HepG2 (cell line): Measurements from ENCODE around the gene HOXB2. TPM values are rescaled to one million over a fixed set of nuclear protein-coding genes. Genes with fewer than 3 reads are reported as not detected.

Source experiments
- ATAC-seq: fragments of 200-7000 bp; cut with Tn5 transposase; 3 replicates; pipeline ENCODE4 v1.9.1; 2020; ENCODE audit warnings: mild to moderate bottlenecking, moderate library complexity
- BruUV-seq: library from RNA; stranded (reverse); fragments of 400-500 nt; replicated peaks from 2 replicates; lab custom pipeline; 2021; lab: Mats Ljungman, UMichigan
- CTCF ChIA-PET: fragments of 300-600 bp; formaldehyde crosslinking; extraction: SDS; loops from one replicate; lab custom pipeline; 2021; ENCODE audit warnings: low total read pairs, inconsistent platforms, low intra/inter-chr PET ratio; lab: Yijun Ruan, JAX
- POLR2A ChIA-PET: fragments of 350-600 bp; sonication (Branson Sonifier 250); formaldehyde crosslinking; loops from one replicate; lab custom pipeline; 2020; ENCODE audit warnings: antibody characterized with exemption, inconsistent platforms; lab: Yijun Ruan, JAX
- DNase-seq: peaks from one replicate; pipeline ENCODE4 v3.0.0-alpha.2; 2015; ENCODE audit warnings: low spot score
- FAIRE-seq: peaks from 3 replicates; lab custom pipeline; 2011; peaks lifted over from hg19 to GRCh38; lab: Jason Lieb, UNC
- H2AFZ ChIP-seq: one replicate; pipeline ENCODE4 v1.6.1; 2011; ENCODE audit warnings: low read length, inconsistent platforms
- H3K27ac ChIP-seq: fragments of 300-600 bp; 3 replicates; pipeline ENCODE4 v1.8.0; 2011; ENCODE audit warnings: mixed run types, mild to moderate bottlenecking, mixed read lengths, low read length, inconsistent platforms; ENCODE audit not compliant: insufficient read depth; ENCODE audit errors: extremely low read length
- H3K27me3 ChIP-seq, 2 experiments: fragments of 200-600 bp in 1 of 2; 2 replicates in 1 of 2; 3 replicates in 1 of 2; pipeline versions ENCODE4 v1.6.0 to v1.8.0; 2011; ENCODE audit warnings: low read length in 2 of 2, mild to moderate bottlenecking in 2 of 2, moderate library complexity in 2 of 2, inconsistent platforms in 1 of 2; ENCODE audit not compliant: insufficient read depth in 2 of 2, control insufficient read depth in 1 of 2
- H3K36me3 ChIP-seq, 2 experiments: fragments of 200-600 bp in 1 of 2; replicated peaks in 1 of 2; 2 replicates in 1 of 2; 3 replicates in 1 of 2; pipeline versions ENCODE4 v1.5.1 to v1.8.0; 2011; ENCODE audit warnings: low read length in 2 of 2, inconsistent platforms in 1 of 2; ENCODE audit not compliant: insufficient read depth in 2 of 2, control insufficient read depth in 1 of 2
- H3K4me1 ChIP-seq: 2 replicates; pipeline ENCODE4 v1.5.1; 2012; ENCODE audit warnings: low read length, inconsistent platforms; ENCODE audit not compliant: insufficient read depth
- H3K4me2 ChIP-seq: 2 replicates; pipeline ENCODE4 v1.6.0; 2011; ENCODE audit warnings: low read depth, low read length, inconsistent platforms
- H3K4me3 ChIP-seq, 3 experiments: fragments of 200-600 bp in 1 of 3; sonication (generic), shearing (Covaris generic) in 1 of 3; replicated peaks in 1 of 3; 2 replicates each; pipeline ENCODE4 v1.5.1; 2011 to 2016; ENCODE audit warnings: low read length in 3 of 3, inconsistent platforms in 2 of 3, low read depth in 2 of 3, mild to moderate bottlenecking in 2 of 3, control low read depth in 1 of 3, mixed read lengths in 1 of 3; ENCODE audit not compliant: insufficient read depth in 1 of 3
- H3K79me2 ChIP-seq: one replicate; pipeline ENCODE4 v1.6.1; 2011; ENCODE audit warnings: low read length, inconsistent platforms; ENCODE audit not compliant: insufficient read depth
- H3K9ac ChIP-seq: 2 replicates; pipeline ENCODE4 v1.6.0; 2011; ENCODE audit warnings: mild to moderate bottlenecking, low read depth, low read length, inconsistent platforms; ENCODE audit not compliant: insufficient read depth
- H3K9me3 ChIP-seq: 2 replicates; pipeline ENCODE4 v1.5.1; 2012; ENCODE audit warnings: mild to moderate bottlenecking, low read length
- H4K20me1 ChIP-seq: 2 replicates; pipeline ENCODE4 v1.6.0; 2011; ENCODE audit warnings: inconsistent platforms, mild to moderate bottlenecking, low read length, moderate library complexity; ENCODE audit not compliant: insufficient read depth
- ATF6 ChIP-seq: sonication (generic); formaldehyde crosslinking; conservative IDR thresholded peaks from 2 replicates; pipeline ENCODE4 v1.4.0; 2020; ENCODE audit warnings: missing genetic modification reagents
- JDP2 ChIP-seq: sonication (generic); formaldehyde crosslinking; IDR thresholded peaks from 2 replicates; pipeline ENCODE4 v1.8.1; 2022; ENCODE audit warnings: missing genetic modification reagents, borderline replicate concordance
- KAT7 ChIP-seq: IDR thresholded peaks from 2 replicates; pipeline ENCODE4 v1.6.1; 2018; ENCODE audit warnings: borderline replicate concordance, missing compliant biosample characterization
- MLLT10 ChIP-seq: sonication (generic); formaldehyde crosslinking; IDR thresholded peaks from 2 replicates; pipeline ENCODE4 v1.4.0; 2020; ENCODE audit warnings: missing genetic modification reagents
- PCBP2 ChIP-seq: fragments of 200-400 bp; formaldehyde crosslinking; optimal IDR thresholded peaks from 2 replicates; pipeline ENCODE3; 2018; ENCODE audit warnings: low read length, low read depth; ENCODE audit not compliant: poor library complexity, severe bottlenecking
- REXO4 ChIP-seq: sonication (generic); formaldehyde crosslinking; IDR thresholded peaks from 2 replicates; pipeline ENCODE4 v1.8.0; 2022; ENCODE audit warnings: missing genetic modification reagents, mild to moderate bottlenecking, borderline replicate concordance
- SALL2 ChIP-seq: sonication (generic); formaldehyde crosslinking; IDR thresholded peaks from 2 replicates; pipeline ENCODE4 v1.8.1; 2023; ENCODE audit warnings: mild to moderate bottlenecking, missing genetic modification reagents, inconsistent platforms
- SNRNP70 ChIP-seq: fragments of 200-400 bp; formaldehyde crosslinking; IDR thresholded peaks from 2 replicates; pipeline ENCODE4 v1.6.1; 2017; ENCODE audit warnings: mild to moderate bottlenecking, low read depth, low read length, moderate library complexity
- SRSF1 ChIP-seq: fragments of 200-400 bp; formaldehyde crosslinking; optimal IDR thresholded peaks from 2 replicates; pipeline ENCODE3; 2017; ENCODE audit warnings: mild to moderate bottlenecking, low read depth, low read length, moderate library complexity
- TBX2 ChIP-seq: sonication (generic); formaldehyde crosslinking; IDR thresholded peaks from 2 replicates; pipeline ENCODE4 v1.5.0; 2020; ENCODE audit warnings: missing genetic modification reagents, mild to moderate bottlenecking, borderline replicate concordance
- ZNF101 ChIP-seq: sonication (generic); formaldehyde crosslinking; IDR thresholded peaks from 2 replicates; pipeline ENCODE4 v1.4.0; 2020; ENCODE audit warnings: mild to moderate bottlenecking, low read depth, missing genetic modification reagents, borderline replicate concordance
- ZNF562 ChIP-seq: sonication (generic); formaldehyde crosslinking; IDR thresholded peaks from 2 replicates; pipeline ENCODE4 v1.8.0; 2022; ENCODE audit warnings: missing genetic modification reagents, borderline replicate concordance
- ZNF644 ChIP-seq: IDR thresholded peaks from 2 replicates; pipeline ENCODE4 v1.6.1; 2016; ENCODE audit warnings: low read depth
- ZNF672 ChIP-seq: sonication (generic); formaldehyde crosslinking; IDR thresholded peaks from 2 replicates; pipeline ENCODE4 v1.8.1; 2022; ENCODE audit warnings: missing genetic modification reagents
- ZNF740 ChIP-seq: sonication (generic); formaldehyde crosslinking; IDR thresholded peaks from 2 replicates; pipeline ENCODE4 v1.4.0; 2020; ENCODE audit warnings: missing genetic modification reagents
- WGBS: methylation state at CpG from one replicate; pipeline ENCODE4 v1.1.6; 2017; ENCODE audit warnings: low lambda C conversion rate; 5-methylcytosine and 5-hydroxymethylcytosine counted together
- in situ Hi-C: cut with HindIII; loops from 2 replicates; pipeline ENCODE4 v1.10.0; 2017; ENCODE audit warnings: low pct_unique_long_range_greater_than_20kb; ENCODE audit not compliant: extremely low pct_ligation_motif_present
- intact Hi-C: fragments of 100-400 bp; cut with micrococcal nuclease; formaldehyde crosslinking; loops from one replicate; pipeline ENCODE4 v1.10.0; 2022; ENCODE audit not compliant: unreplicated experiment
- polyA plus RNA-seq, 8 experiments: library from polyadenylated mRNA; depleted of rRNA in 3 of 8; stranded (reverse) in 7 of 8; unstranded in 1 of 8; fragments of >200 nt; fragmentation: Illumina TruSeq in 4 of 8; extraction: Trizol in 4 of 8; gene quantifications; 2 replicates each; pipeline versions ENCODE4 v1.2.1 to v1.2.3, GENCODE V29; 2011 to 2016; ENCODE audit warnings: low read depth in 4 of 8, missing spikeins in 1 of 8, mixed read lengths in 1 of 8; ENCODE audit not compliant: insufficient read depth in 1 of 8
- total RNA-seq, 5 experiments: library from RNA; depleted of rRNA; stranded (reverse); fragments of >200 nt; fragmentation: Illumina TruSeq; extraction: Trizol; gene quantifications; 2 replicates each; pipeline ENCODE4 v1.2.3, GENCODE V29; 2016; ENCODE audit warnings: low read depth in 1 of 5

HOXB2 gene
- total and polyA plus RNA-seq, 2 of the 13 experiments (the other 11 are each of a cell fraction or from before 2014, with no cell fraction given), result not detected

GRCh38 chr17:48503747-48504146 is 41.2 kb downstream of the HOXB2 start:
- Histone ChIP-seq H3K9me3 (no peaks in the 10 kb centered on the region), H3K4me1 (no peaks in the 10 kb centered on the region), H3K4me3 (no peak overlapping the region), H3K4me2 (no peak overlapping the region), H4K20me1 (no peaks in the 10 kb centered on the region), H2AFZ (no peak overlapping the region), H3K79me2 (no peaks in the 10 kb centered on the region), H3K27ac (no peak overlapping the region), H3K27me3 (peaks cover 0 to 30% of the 10 kb centered on the region in 2 experiments; a peak in 1 of 5 replicates), H3K9ac (no peak overlapping the region), H3K36me3 (no peaks in the 10 kb centered on the region)
- WGBS, result 4% methylated on average over 3 of the region's 5 CpGs
- no TSS peak for BruUV-seq
- in situ Hi-C loops, result no loop called here
- DNase-seq, result no peak
- POLR2A ChIA-PET, result no interaction called here
- TF ChIP-seq SRSF1 (no peak), SALL2 (CRISPR knock-in tag) (no peak), PCBP2 (no peak)
- ATAC-seq, result no peak
- intact Hi-C loops, result no loop called here
- FAIRE-seq, result no peak
- CTCF ChIA-PET, result no interaction called here

- ATAC-seq, result no peak
- Histone ChIP-seq H3K4me3 (no peak overlapping the region), H3K27me3 (peaks cover 0 to 35% of the 10 kb centered on the region in 2 experiments; a peak in 2 of 5 replicates), H3K4me2 (no peak overlapping the region), H3K9ac (no peak overlapping the region), H3K36me3 (no peaks in the 10 kb centered on the region), H3K9me3 (no peaks in the 10 kb centered on the region), H4K20me1 (no peaks in the 10 kb centered on the region), H3K27ac (no peak overlapping the region), H2AFZ (no peak overlapping the region), H3K79me2 (no peaks in the 10 kb centered on the region), H3K4me1 (no peaks in the 10 kb centered on the region)
- POLR2A ChIA-PET, result no interaction called here
- in situ Hi-C loops, result no loop called here
- intact Hi-C loops, result no loop called here
- no TSS peak for BruUV-seq
- CTCF ChIA-PET, result no interaction called here
- no peak for FAIRE-seq
- no peak for DNase-seq
- WGBS, result 6% methylated on average over 4 of the region's 4 CpGs
- TF ChIP-seq ZNF740 (CRISPR knock-in tag) (no peak), KAT7 (no peak), TBX2 (CRISPR knock-in tag) (no peak), ZNF672 (CRISPR knock-in tag) (no peak), JDP2 (CRISPR knock-in tag) (no peak), ATF6 (CRISPR knock-in tag) (no peak), SNRNP70 (no peak), ZNF562 (CRISPR knock-in tag) (no peak), ZNF101 (no peak), ZNF644 (CRISPR knock-in tag) (no peak), REXO4 (CRISPR knock-in tag) (no peak), MLLT10 (CRISPR knock-in tag) (no peak)
These were observed 42.0 kb downstream of the HOXB2 start for GRCh38 chr17:48502901-48503300.
